ENCODE results near the gene C2.

Gene C2

DNA sequence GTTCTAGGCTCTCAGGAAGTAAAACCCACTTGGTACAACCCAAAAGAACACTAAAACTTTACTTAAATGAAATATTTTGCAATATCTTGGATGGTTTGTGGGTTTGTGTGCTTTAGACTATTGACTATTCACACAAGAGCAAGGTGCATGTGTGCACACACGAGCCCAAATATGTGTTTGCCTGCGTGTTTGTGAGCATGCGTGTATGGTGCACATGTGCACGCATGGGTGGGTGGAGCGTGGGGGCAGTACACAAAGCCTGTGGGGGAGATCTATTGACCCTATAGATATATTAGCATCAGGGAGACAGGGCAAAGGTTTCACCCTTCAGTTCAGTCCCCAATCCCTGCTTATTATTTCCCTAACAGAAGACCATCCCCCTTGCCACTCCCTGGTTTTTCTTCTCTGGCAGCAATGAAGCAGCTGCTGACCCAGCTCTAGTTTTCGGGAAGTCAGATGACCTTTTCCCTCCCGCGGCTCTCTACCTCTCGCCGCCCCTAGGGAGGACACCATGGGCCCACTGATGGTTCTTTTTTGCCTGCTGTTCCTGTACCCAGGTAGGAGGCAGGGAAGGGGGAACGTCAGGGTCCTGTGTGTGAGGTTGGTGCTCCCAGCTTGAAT is at the start of gene C2:
C2 (plus strand) TSS at position 476 of the 621 bp plus-strand sequence; CDS start at position 512, 36 bp downstream.
- peak within 1 kb of the TSS; percentile 32 for H2AFZ ChIP-seq (ENCODE audit: low read length, unreplicated experiment)
- H3K27me3 ChIP-seq (ENCODE audit: insufficient read depth, low read length), result no peaks in the 10 kb centered on the region
- peak within 1 kb of the TSS; percentile 15; the same call in 1 of the 2 replicates for H3K4me3 ChIP-seq (ENCODE audit: low read depth, low read length)
- no peaks in the 10 kb centered on the region for H3K79me2 ChIP-seq (ENCODE audit: control insufficient read depth, insufficient read depth, low read length, unreplicated experiment)
- H3K27ac ChIP-seq (ENCODE audit: low read depth, low read length), result no peak within 1 kb of the TSS
- no peaks in the 10 kb centered on the region for H3K36me3 ChIP-seq (ENCODE audit: insufficient read depth, low read length)
- no peaks in the 10 kb centered on the region for H3K4me1 ChIP-seq (ENCODE audit: control insufficient read depth, insufficient read depth, low read length, unreplicated experiment)

DNA sequence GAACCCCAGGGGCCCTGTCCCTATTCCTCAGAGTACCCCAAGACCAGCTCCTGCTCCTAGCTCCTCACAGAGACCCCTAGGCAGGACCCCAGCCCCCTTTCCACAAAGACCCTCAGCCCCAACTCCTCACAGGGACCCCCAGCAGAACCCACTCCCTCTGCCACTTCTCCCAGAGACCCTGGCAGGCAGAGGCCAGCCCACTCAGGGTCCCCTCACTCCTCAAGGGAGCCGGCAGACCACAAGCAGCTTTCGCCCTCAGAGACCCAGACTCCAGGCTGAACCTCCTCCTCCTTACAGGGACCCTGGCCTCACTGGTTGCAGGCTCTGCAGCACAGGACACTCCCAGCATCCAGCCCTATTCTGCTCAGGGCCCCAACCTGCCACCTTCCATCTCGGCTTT is 49.3 kb upstream of the C2 start:
- Histone ChIP-seq H3K27me3 (ENCODE audit: insufficient read depth, low read length) (no peaks in the 10 kb centered on the region), H3K36me3 (ENCODE audit: insufficient read depth, low read length) (peaks cover 3% of the 10 kb centered on the region; the same call in 1 of the 2 replicates), H3K4me3 (ENCODE audit: low read depth, low read length) (no peak overlapping the region), H3K79me2 (ENCODE audit: control insufficient read depth, insufficient read depth, low read length, unreplicated experiment) (no peaks in the 10 kb centered on the region), H3K27ac (ENCODE audit: low read depth, low read length) (no peak overlapping the region), H3K4me1 (ENCODE audit: control insufficient read depth, insufficient read depth, low read length, unreplicated experiment) (peaks cover 5% of the 10 kb centered on the region), H2AFZ (ENCODE audit: low read length, unreplicated experiment) (no peak overlapping the region)

DNA sequence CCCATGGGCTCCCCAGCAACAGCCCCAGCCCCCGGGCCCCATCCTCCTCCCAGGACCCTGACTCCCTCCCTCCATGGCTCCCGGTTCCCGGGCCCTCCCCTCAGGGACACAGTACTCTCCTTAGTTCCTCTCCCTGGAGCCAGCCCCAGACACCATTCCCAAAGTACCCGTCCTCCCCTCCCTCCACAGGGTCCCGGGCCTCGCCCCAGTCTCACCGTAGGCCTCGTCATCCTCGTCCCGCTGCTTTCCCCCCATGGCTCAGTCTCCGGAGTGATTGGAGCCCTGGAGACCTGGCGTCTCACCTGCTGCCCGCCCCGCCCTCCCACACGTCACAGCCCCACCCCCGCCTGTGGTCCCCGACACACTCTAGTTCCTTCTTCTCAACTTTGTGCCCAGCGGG is 48.8 kb upstream of the C2 start, which contains the start of gene SLC44A4:
SLC44A4 (minus strand) TSS at position 272 of the 400 bp plus-strand sequence; CDS start at position 255, 17 bp downstream.
- Histone ChIP-seq H3K79me2 (ENCODE audit: control insufficient read depth, insufficient read depth, low read length, unreplicated experiment) (no peaks in the 10 kb centered on the region), H3K36me3 (ENCODE audit: insufficient read depth, low read length) (peaks cover 3% of the 10 kb centered on the region; the same call in 1 of the 2 replicates), H3K27me3 (ENCODE audit: insufficient read depth, low read length) (no peaks in the 10 kb centered on the region), H3K4me1 (ENCODE audit: control insufficient read depth, insufficient read depth, low read length, unreplicated experiment) (peaks cover 5% of the 10 kb centered on the region), H3K4me3 (ENCODE audit: low read depth, low read length) (no peak within 1 kb of the TSS), H2AFZ (ENCODE audit: low read length, unreplicated experiment) (no peak within 1 kb of the TSS), H3K27ac (ENCODE audit: low read depth, low read length) (no peak within 1 kb of the TSS)

DNA sequence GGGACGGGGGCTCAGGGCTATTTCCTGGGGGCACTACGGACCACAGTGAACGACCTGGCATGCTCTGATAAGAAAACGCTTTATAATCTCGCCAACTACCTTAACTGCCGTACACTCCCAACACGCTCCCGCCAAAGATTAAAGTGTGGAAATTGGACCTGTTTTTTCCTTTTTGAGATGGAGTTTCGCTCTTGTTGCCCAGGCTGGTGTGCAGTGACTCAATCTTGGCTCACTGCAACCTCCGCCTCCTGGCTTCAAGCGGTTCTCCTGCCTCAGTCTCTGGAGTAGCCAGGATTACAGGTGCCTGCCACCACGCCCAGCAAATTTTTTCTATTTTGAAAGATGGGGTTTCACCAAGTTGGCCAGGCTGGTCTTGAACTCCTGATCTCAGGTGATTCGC is 48.4 kb upstream of the C2 start:
- H3K27me3 ChIP-seq (ENCODE audit: insufficient read depth, low read length), result no peaks in the 10 kb centered on the region
- no peaks in the 10 kb centered on the region for H3K79me2 ChIP-seq (ENCODE audit: control insufficient read depth, insufficient read depth, low read length, unreplicated experiment)
- H3K36me3 ChIP-seq (ENCODE audit: insufficient read depth, low read length), result peaks cover 3% of the 10 kb centered on the region; the same call in 1 of the 2 replicates
- peaks cover 5% of the 10 kb centered on the region for H3K4me1 ChIP-seq (ENCODE audit: control insufficient read depth, insufficient read depth, low read length, unreplicated experiment)
- no peak overlapping the region for H3K27ac ChIP-seq (ENCODE audit: low read depth, low read length)
- no peak overlapping the region for H3K4me3 ChIP-seq (ENCODE audit: low read depth, low read length)
- H2AFZ ChIP-seq (ENCODE audit: low read length, unreplicated experiment), result no peak overlapping the region

DNA sequence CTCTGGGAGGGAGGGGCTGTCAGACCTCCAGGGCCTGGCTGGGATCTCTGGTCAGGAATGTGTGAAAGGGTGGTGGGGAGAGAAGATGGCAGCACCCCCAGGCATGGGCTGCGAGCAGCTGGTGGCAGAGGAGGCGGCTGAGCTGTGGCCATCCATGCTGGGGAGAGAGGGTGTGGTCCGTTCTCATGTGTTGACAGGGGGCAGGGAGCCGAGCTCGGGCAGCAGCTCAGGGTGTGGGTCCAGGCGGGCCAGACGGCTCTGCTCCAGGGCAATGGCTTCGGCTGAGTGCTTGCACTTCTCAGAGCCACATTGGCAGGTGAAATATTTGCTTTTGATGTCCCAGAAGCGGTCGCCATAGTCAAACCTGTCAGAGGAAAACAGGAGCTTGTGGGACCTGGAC is 47.6 kb upstream of the C2 start:
- peaks cover 3% of the 10 kb centered on the region; the same call in 1 of the 2 replicates for H3K36me3 ChIP-seq (ENCODE audit: insufficient read depth, low read length)
- H3K27ac ChIP-seq (ENCODE audit: low read depth, low read length), result no peak overlapping the region
- peaks cover 5% of the 10 kb centered on the region for H3K4me1 ChIP-seq (ENCODE audit: control insufficient read depth, insufficient read depth, low read length, unreplicated experiment)
- H3K4me3 ChIP-seq (ENCODE audit: low read depth, low read length), result no peak overlapping the region
- no peak overlapping the region for H2AFZ ChIP-seq (ENCODE audit: low read length, unreplicated experiment)
- no peaks in the 10 kb centered on the region for H3K27me3 ChIP-seq (ENCODE audit: insufficient read depth, low read length)
- no peaks in the 10 kb centered on the region for H3K79me2 ChIP-seq (ENCODE audit: control insufficient read depth, insufficient read depth, low read length, unreplicated experiment)

DNA sequence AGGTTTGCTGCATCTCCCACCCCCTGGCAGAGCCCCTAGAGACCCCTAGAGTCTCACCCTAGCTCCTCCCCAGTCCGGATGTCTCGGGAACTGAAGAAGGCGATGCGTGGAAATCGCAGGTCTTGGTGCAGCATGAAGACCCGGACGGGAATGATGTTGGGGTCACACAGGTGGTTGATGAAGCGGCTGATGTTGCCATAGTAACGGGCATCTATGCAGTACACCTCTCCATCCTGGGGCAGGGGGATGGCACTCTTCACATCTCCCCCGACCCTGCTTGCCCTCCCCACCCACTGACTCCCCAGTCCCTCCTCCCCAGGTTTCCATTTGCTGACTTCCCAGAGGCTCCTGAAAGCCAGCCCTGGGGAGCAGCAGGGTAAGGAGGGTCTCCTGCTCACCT is 46.9 kb upstream of the C2 start:
- peaks cover 3% of the 10 kb centered on the region; the same call in 1 of the 2 replicates for H3K36me3 ChIP-seq (ENCODE audit: insufficient read depth, low read length)
- no peak overlapping the region for H3K4me3 ChIP-seq (ENCODE audit: low read depth, low read length)
- H3K4me1 ChIP-seq (ENCODE audit: control insufficient read depth, insufficient read depth, low read length, unreplicated experiment), result peaks cover 5% of the 10 kb centered on the region
- no peaks in the 10 kb centered on the region for H3K79me2 ChIP-seq (ENCODE audit: control insufficient read depth, insufficient read depth, low read length, unreplicated experiment)
- H3K27me3 ChIP-seq (ENCODE audit: insufficient read depth, low read length), result no peaks in the 10 kb centered on the region
- H3K27ac ChIP-seq (ENCODE audit: low read depth, low read length), result no peak overlapping the region
- H2AFZ ChIP-seq (ENCODE audit: low read length, unreplicated experiment), result no peak overlapping the region

DNA sequence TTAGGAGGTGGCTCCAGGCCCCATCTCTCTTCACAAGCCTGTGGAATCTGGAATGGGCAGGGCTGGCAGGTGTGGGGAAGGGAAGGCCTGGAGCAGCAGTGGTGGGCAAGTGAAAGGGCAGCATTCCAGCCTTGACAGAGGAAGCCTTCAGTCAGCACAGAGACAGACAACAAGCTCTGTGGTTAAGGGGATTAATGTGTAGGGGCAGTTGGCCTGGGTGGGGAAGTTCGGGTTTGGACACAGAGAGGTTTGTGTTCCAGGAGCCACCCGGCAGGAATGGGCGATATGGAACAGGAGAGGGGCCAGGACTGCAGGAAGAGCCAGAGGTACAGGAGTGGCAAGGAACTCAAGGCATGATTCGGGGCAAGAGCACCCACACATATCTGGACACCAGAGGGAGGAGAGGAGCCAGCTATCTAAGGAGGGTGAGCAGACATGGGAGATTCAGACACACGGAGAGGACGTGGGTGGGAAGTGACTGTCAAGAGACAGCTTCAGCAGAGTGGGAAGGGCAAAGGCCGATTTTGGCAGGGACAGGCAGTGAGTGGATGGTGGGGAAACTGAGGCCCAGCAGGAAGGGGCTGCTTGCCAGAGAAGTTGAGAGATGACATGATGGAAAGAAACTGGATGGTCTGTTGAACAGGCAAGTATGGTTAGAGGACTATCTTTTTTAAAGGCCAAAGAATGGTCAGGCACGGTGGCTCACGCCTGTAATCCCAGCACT is 46.2 kb upstream of the C2 start:
- no peak overlapping the region for H3K4me3 ChIP-seq (ENCODE audit: low read depth, low read length)
- H3K4me1 ChIP-seq (ENCODE audit: control insufficient read depth, insufficient read depth, low read length, unreplicated experiment), result peaks cover 5% of the 10 kb centered on the region
- no peak overlapping the region for H3K27ac ChIP-seq (ENCODE audit: low read depth, low read length)
- H2AFZ ChIP-seq (ENCODE audit: low read length, unreplicated experiment), result no peak overlapping the region
- H3K79me2 ChIP-seq (ENCODE audit: control insufficient read depth, insufficient read depth, low read length, unreplicated experiment), result no peaks in the 10 kb centered on the region
- H3K27me3 ChIP-seq (ENCODE audit: insufficient read depth, low read length), result no peaks in the 10 kb centered on the region
- peaks cover 3% of the 10 kb centered on the region; the same call in 1 of the 2 replicates for H3K36me3 ChIP-seq (ENCODE audit: insufficient read depth, low read length)

DNA sequence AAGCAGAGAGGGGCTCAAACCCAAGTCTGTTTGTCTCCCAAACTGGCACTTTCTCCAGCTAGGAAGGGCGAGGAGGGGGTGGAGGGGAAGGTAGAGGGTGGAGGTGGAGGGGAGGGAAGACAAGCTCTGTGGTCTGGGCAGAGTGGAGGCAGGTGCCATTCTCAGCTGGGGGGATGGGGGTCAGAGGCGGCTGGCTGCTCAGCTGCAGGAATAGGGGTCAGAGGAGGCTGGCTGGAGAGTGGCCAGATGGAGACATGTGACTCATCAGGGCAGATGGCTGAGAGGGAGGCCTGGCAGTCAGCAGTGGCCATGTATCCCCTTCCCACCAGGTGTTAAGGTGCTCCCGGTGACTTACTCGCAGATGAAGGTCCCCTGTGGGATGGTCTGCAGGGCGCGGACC is 45.2 kb upstream of the C2 start:
- Histone ChIP-seq H3K27me3 (ENCODE audit: insufficient read depth, low read length) (no peaks in the 10 kb centered on the region), H3K36me3 (ENCODE audit: insufficient read depth, low read length) (peaks cover 3% of the 10 kb centered on the region; the same call in 1 of the 2 replicates), H3K4me3 (ENCODE audit: low read depth, low read length) (no peak overlapping the region), H3K79me2 (ENCODE audit: control insufficient read depth, insufficient read depth, low read length, unreplicated experiment) (no peaks in the 10 kb centered on the region), H2AFZ (ENCODE audit: low read length, unreplicated experiment) (no peak overlapping the region), H3K27ac (ENCODE audit: low read depth, low read length) (no peak overlapping the region), H3K4me1 (ENCODE audit: control insufficient read depth, insufficient read depth, low read length, unreplicated experiment) (peaks cover 5% of the 10 kb centered on the region)

DNA sequence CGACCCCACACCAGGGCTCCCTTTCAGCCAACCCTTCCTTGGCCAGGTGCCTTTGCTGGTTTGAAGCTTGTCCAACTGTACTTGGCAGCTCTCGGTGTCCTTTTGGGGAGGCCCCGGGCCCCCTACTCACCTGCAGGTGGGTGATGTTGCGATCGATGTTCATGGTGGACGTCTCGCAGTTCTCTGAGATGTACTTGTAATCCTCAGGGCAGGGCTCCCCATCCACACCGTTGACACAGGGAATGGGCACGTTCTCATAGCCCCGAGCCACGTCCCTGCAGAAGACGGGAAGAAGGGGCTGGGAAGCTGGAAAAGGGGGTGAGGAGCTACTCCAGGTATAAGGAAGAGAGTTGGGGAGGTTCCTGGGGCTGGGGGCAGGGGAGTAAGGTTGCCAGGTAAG is 43.8 kb upstream of the C2 start:
- peaks cover 3% of the 10 kb centered on the region; the same call in 1 of the 2 replicates for H3K36me3 ChIP-seq (ENCODE audit: insufficient read depth, low read length)
- no peaks in the 10 kb centered on the region for H3K79me2 ChIP-seq (ENCODE audit: control insufficient read depth, insufficient read depth, low read length, unreplicated experiment)
- H3K4me3 ChIP-seq (ENCODE audit: low read depth, low read length), result no peak overlapping the region
- peaks cover 5% of the 10 kb centered on the region for H3K4me1 ChIP-seq (ENCODE audit: control insufficient read depth, insufficient read depth, low read length, unreplicated experiment)
- H2AFZ ChIP-seq (ENCODE audit: low read length, unreplicated experiment), result no peak overlapping the region
- H3K27ac ChIP-seq (ENCODE audit: low read depth, low read length), result no peak overlapping the region
- H3K27me3 ChIP-seq (ENCODE audit: insufficient read depth, low read length), result no peaks in the 10 kb centered on the region

DNA sequence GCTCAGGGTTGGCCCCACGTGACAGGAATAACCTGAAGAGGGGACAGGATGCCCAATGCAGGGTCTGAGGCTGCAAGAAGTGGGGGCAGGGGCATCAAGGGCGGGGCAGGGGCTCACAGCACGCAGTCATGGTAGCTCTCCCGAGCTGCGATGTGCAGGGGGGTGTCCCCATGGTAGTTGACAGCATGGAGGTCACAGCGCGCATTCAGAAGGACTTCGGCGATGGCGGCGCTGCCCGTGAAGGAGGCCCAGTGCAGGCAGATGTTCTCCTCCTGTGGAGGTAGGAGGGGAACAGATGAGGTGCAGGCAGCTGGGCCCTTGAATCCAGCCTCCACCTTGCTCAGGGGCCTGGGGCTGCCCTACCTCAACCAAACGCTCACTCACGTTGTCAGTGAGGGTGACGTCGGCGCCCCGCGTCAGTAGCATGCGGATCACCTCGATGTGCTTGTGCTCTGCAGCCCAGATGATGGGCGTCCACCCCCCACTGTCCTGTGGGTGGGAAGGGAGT is 42.9 kb upstream of the C2 start:
- no peaks in the 10 kb centered on the region for H3K79me2 ChIP-seq (ENCODE audit: control insufficient read depth, insufficient read depth, low read length, unreplicated experiment)
- H2AFZ ChIP-seq (ENCODE audit: low read length, unreplicated experiment), result no peak overlapping the region
- no peaks in the 10 kb centered on the region for H3K27me3 ChIP-seq (ENCODE audit: insufficient read depth, low read length)
- H3K4me3 ChIP-seq (ENCODE audit: low read depth, low read length), result no peak overlapping the region
- H3K27ac ChIP-seq (ENCODE audit: low read depth, low read length), result no peak overlapping the region
- peaks cover 5% of the 10 kb centered on the region for H3K4me1 ChIP-seq (ENCODE audit: control insufficient read depth, insufficient read depth, low read length, unreplicated experiment)
- H3K36me3 ChIP-seq (ENCODE audit: insufficient read depth, low read length), result peaks cover 3% of the 10 kb centered on the region; the same call in 1 of the 2 replicates

Measured in ACC112 (cell line).